HG03571 (cell line): Measurements from ENCODE around the gene STOX1.
A peak's percentile ranks its signal among the peaks of the same experiment; 100 is the strongest.
"Not testable (repeated sequence)": the region's sequence is repeated elsewhere in the genome, so short reads cannot be mapped to it uniquely, and the experiment has no call there.

ENCODE experiments used
- ATAC-seq: cut with Tn5 transposase; IDR thresholded peaks from one replicate; pipeline ENCODE4 v1.9.1; 2021; ENCODE audit not compliant: unreplicated experiment

The STOX1 gene, protein sequence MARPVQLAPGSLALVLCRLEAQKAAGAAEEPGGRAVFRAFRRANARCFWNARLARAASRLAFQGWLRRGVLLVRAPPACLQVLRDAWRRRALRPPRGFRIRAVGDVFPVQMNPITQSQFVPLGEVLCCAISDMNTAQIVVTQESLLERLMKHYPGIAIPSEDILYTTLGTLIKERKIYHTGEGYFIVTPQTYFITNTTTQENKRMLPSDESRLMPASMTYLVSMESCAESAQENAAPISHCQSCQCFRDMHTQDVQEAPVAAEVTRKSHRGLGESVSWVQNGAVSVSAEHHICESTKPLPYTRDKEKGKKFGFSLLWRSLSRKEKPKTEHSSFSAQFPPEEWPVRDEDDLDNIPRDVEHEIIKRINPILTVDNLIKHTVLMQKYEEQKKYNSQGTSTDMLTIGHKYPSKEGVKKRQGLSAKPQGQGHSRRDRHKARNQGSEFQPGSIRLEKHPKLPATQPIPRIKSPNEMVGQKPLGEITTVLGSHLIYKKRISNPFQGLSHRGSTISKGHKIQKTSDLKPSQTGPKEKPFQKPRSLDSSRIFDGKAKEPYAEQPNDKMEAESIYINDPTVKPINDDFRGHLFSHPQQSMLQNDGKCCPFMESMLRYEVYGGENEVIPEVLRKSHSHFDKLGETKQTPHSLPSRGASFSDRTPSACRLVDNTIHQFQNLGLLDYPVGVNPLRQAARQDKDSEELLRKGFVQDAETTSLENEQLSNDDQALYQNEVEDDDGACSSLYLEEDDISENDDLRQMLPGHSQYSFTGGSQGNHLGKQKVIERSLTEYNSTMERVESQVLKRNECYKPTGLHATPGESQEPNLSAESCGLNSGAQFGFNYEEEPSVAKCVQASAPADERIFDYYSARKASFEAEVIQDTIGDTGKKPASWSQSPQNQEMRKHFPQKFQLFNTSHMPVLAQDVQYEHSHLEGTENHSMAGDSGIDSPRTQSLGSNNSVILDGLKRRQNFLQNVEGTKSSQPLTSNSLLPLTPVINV

GRCh38 chr10:68826764-68827591 is at the start of gene STOX1:
STOX1 (plus strand) TSS chr10:68827531; CDS start chr10:68827624, 93 bp downstream.
- ATAC-seq = peak; percentile 60

DNA sequence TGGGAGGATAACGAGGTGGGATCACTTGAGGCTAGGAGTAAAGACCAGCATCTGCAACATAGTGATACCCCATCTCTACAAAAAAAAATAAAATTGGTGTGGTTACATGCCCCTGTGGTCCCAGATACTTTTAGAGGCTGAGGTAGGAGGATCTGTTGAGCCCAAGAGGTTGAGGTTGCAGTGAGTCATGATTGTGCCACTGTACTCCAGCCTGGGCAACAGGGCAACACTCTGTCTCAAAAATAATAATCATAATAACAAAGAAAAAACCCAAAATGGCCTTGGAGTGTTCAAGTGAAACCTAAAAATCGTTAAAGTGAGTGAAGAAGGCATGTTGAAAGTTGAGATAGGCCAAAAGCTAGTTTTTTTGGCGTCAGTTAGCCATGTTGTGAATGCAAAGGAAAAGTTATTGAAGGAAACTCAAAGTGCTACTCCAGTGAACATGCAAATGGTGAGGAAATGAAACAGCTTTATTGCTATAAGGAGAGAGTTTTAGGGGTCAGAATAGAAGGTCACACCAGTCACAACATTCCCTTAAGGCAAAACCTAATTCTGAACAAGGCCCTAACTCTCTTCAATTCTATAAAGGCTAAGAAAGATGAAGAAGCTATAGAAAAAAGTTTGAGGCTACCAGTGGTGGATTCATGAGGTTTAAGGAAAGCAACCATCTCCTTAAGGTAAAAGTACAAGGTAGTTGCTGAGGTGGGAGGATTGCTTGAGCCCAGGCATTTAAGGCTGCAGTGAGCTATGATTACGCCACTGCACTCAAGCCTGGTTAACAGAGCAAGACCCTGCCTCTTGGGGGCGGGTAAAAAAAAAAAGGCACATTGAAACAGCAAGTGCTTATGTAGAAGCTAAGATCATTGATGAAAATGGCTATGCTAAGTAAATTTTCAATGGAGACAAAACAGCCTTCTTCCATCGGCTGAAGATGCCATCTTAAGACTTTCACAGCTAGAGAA is 45.4 kb upstream of the STOX1 start:
- no peak for ATAC-seq

DNA sequence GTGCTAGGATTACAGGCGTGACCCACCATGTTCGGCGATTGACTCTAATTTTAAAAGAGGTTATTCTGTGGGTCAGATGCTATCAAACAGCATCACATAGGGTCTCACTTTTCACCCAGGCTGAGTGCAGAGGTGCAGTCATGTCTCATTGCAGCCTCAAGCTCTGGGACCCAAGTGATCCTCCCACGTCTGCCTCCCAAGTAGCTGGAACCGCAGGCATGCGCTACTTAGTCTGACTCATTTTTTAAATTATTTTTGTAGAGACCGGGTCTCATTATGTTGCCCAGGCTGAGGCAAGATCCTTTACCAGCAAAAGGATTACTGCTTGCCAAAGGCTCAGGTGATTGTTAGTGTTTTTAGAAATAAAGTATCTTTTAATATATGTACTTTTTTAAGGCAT is 42.9 kb upstream of the STOX1 start:
- no peak for ATAC-seq

GRCh38 chr10:68787813-68788212 is 39.5 kb upstream of the STOX1 start:
- no peak for ATAC-seq

GRCh38 chr10:68790476-68790875 is 36.9 kb upstream of the STOX1 start:
- no peak for ATAC-seq

GRCh38 chr10:68792115-68792514 is 35.2 kb upstream of the STOX1 start:
- ATAC-seq = no peak

DNA sequence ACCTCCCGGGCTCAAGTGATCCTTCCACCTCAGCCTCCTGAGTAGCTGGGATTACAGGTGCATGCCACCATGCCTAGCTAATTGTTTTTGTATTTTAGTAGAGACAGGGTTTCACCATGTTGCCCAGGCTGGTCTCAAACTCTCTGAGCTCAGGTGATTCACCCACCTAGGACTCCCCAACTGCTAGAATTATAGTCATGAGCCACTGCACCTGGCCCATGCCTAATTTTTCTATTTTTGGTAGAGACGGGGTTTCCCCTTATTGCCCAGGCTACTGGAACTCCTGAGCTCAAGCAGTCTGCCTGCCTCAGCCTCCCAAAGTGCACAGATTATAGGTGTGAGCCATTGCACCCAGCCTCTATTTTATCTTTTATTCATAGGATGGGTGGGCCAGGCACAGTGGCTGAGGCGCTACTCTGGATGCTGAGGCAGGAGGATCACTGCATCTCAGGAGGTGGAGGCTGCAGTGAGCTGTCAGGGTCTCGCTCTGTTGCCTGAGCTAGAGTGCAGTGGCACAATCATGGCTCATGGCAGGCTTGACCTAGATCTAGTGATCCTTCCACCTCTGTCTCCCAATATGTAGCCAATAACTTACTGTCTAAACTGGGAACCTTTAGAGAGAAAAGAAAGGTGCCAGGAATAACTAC is 31.3 kb upstream of the STOX1 start:
- ATAC-seq = no peak

DNA sequence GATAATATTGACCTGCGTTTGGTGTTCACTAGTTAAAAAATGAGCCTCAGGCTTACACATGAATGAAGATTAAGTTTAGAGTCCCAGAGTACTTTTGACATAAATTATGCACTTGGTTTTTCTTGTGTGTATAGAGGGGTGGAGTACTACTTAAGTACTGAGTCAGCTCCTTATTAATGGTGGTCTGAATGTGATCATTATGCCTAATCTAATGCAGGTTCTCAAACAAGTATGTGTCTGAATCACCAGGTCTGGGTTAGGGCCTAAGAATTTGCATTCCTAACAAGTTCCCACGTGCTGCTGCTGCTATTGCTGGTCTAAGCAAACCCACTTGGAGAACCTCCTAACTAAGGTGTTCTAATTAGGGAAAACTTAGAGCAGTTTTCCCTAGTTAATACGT is 30.7 kb upstream of the STOX1 start:
- ATAC-seq = no peak

- ATAC-seq = no peak
Measured at GRCh38 chr10:68800211-68800610, 27.1 kb upstream of the STOX1 start.

DNA sequence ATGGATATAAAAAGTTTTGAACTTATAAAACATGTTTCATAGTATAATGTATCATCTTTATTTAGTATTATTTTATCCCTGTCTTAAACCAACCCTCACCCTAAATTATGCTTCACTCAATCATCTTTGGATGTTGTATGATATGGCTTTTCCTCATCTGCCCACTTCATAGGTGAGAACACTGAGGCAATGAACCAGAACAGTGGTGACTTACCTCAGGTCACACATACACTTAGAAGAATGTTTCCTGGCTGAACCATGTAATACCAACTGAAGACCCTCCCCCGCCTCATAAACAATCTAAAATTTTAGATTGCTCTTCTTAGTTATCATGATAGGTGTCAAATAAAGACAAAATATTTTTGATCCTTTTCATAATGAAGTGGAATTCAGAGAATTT is 22.6 kb upstream of the STOX1 start:
- no peak for ATAC-seq

GRCh38 chr10:68810830-68811229 is 16.5 kb upstream of the STOX1 start:
- ATAC-seq = not testable (repeated sequence)

- no peak for ATAC-seq
Measured at GRCh38 chr10:68811314-68812009, 15.9 kb upstream of the STOX1 start.

- no peak for ATAC-seq
Measured at GRCh38 chr10:68812420-68812819, 14.9 kb upstream of the STOX1 start.

DNA sequence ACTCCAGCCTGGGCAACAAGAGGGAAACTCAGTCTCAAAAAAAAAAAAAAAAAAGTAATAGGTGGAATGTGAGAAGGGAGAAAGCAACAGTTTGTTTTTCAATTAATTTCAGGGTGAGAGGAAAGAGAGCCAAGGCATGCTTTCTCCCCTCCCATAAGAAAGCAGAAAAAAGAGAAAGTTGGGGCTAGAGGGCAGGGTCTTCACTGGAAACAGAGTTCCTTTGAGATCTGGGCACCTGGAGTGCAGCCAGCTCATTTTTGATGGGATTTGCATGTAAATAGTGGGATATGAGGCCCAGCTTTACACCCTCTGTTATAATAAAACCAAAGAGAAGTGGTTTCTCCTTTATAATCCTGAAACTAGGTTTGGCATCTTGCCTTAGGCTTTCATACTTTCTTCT is 13.8 kb upstream of the STOX1 start:
- no peak for ATAC-seq

GRCh38 chr10:68816796-68817412 is 10.4 kb upstream of the STOX1 start:
- ATAC-seq = no peak

DNA sequence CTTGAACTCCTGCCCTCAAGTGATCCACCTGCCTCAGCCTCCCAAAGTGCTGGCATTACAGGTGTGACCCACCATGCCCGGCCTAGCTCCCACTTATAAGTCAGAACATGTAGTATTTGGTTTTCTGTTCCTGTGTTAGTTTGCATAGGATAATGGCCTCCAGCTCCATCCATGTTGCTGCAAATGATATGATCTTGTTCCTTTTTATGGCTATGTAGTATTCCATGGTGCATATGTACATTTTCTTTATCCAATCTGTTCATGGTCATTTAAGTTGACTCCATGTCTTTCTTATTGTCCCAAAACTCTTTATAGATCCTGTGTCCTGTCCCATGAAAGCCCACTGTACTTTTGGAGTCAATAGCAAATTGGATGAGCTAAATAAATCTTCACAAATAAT is 7.0 kb upstream of the STOX1 start:
- not testable (repeated sequence) for ATAC-seq

- not testable (repeated sequence) for ATAC-seq
Measured at GRCh38 chr10:68822626-68823025, 4.7 kb upstream of the STOX1 start.

- not testable (repeated sequence) for ATAC-seq
Measured at GRCh38 chr10:68827592-68827959, 245 bp downstream of the STOX1 start.
